Measurements from ENCODE around the gene DCLRE1C. TPM values are rescaled to one million over a fixed set of nuclear protein-coding genes. Genes with fewer than 3 reads are reported as not detected.

Gene DCLRE1C
- total RNA-seq, 1 donor from 2014 or later = 13.5 TPM

- H3K36me3 ChIP-seq = no peaks in the 10 kb centered on the region
- DNase-seq (ENCODE audit: extremely low spot score in 2 of 2) = no peak
- H3K27me3 ChIP-seq = no peaks in the 10 kb centered on the region
- intact Hi-C loops (cut with DNase I) = loop anchor here (10.0 kb wide), 1 partner anchor 136 kb away; the partner anchor contains the start of gene RPP38
- H3K27ac ChIP-seq = peak overlapping the region; percentile 91
- TF ChIP-seq POLR2AphosphoS5 (IDR thresholded peaks at IDR 0.05; ENCODE audit: insufficient read depth in 1 of 2, low read depth in 1 of 2) (no peak), POLR2A (IDR thresholded peaks at IDR 0.05) (no peak), CTCF (IDR thresholded peaks at IDR 0.05) (no peak)
- no peaks in the 10 kb centered on the region for H3K9me3 ChIP-seq
- H3K4me1 ChIP-seq = no peaks in the 10 kb centered on the region
- H3K4me3 ChIP-seq = peak overlapping the region; percentile 65 to 76
Measured at GRCh38 chr10:14958872-14959220, 5.0 kb upstream of the DCLRE1C start.

DNA sequence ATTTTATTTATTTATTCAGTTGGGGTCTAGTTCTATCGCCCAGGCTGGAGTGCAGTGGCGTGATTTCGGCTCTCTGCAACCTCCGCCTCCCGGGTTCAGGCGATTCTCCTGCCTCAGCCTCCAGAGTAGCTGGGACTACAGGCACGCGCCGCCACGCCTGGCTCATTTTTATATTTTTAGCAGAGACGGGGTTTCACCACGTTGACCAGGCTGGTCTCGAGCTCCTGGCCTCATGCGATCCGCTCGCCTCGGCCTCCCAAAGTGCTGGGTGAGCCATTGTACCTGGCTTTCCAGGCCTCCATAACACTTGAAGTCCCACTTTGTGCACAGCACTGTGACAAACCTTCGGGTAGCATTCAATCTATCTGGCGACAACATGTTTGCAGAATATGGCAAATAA lies 1.0 kb upstream of the DCLRE1C start:
- TF ChIP-seq CTCF (IDR thresholded peaks at IDR 0.05) (no peak), POLR2A (IDR thresholded peaks at IDR 0.05) (no peak), POLR2AphosphoS5 (IDR thresholded peaks at IDR 0.05; ENCODE audit: insufficient read depth in 1 of 2, low read depth in 1 of 2) (no peak)
- intact Hi-C loops (cut with DNase I) = loop anchor here (5.0 to 10.0 kb wide), 2 partner anchors 140 to 677 kb away; partner anchors contain the start of gene RPP38
- H3K27me3 ChIP-seq = no peaks in the 10 kb centered on the region
- no peak for DNase-seq (ENCODE audit: extremely low spot score in 2 of 2)
- peaks cover 19% of the 10 kb centered on the region for H3K4me1 ChIP-seq
- H3K27ac ChIP-seq = no peak overlapping the region
- H3K9me3 ChIP-seq = no peaks in the 10 kb centered on the region
- H3K36me3 ChIP-seq = no peaks in the 10 kb centered on the region
- H3K4me3 ChIP-seq = no peak overlapping the region

DNA sequence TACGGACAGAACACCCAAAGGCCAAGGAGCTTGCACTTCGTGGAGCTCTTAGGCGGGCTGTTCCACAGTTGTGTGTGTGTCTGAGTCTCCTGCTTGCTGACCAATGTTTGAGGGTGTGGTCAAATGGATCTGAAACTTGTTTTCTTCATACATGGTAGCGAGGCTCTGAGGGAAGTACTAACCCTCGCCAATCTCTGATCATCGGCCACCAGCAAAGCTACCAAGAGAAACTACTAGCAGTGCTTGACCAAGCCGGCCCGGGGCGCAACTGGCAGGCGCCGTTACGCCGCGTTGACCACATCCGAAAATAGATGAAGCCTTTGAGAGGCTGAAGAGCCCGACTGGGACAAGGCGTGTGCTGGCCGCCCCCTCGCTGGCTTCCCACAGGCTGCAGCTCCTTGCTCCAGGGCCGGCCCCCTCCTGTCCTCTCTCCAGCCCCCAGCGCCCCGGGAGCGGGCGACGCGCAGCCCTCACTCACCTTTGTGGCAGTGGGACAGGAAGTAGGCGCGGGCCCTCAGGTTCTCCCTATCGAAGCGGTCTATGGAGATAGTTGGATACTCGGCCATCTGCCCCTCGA lies 384 bp downstream of the DCLRE1C start:
- peaks cover 19% of the 10 kb centered on the region for H3K4me1 ChIP-seq
- DNase-seq (ENCODE audit: extremely low spot score in 2 of 2) = no peak
- H3K27ac ChIP-seq = peak overlapping the region; percentile 88
- H3K36me3 ChIP-seq = peaks cover 0 to 6% of the 10 kb centered on the region in 2 donors
- H3K4me3 ChIP-seq = peak overlapping the region; percentile 61 to 96
- TF ChIP-seq POLR2A (IDR thresholded peaks at IDR 0.05) (no peak), POLR2AphosphoS5 (IDR thresholded peaks at IDR 0.05; ENCODE audit: insufficient read depth in 1 of 2, low read depth in 1 of 2) (no peak), CTCF (IDR thresholded peaks at IDR 0.05) (no peak)
- intact Hi-C loops (cut with DNase I) = loop anchor here (5.0 to 10.0 kb wide), 2 partner anchors 141 to 679 kb away; partner anchors contain the start of gene RPP38
- no peaks in the 10 kb centered on the region for H3K9me3 ChIP-seq
- H3K27me3 ChIP-seq = no peaks in the 10 kb centered on the region

GRCh38 chr10:14952851-14953423 lies 959 bp downstream of the DCLRE1C start:
- Histone ChIP-seq H3K9me3 (no peaks in the 10 kb centered on the region), H3K27ac (peak overlapping the region; percentile 88), H3K4me3 (peak overlapping the region; percentile 61 to 96), H3K4me1 (peaks cover 19% of the 10 kb centered on the region), H3K27me3 (no peaks in the 10 kb centered on the region), H3K36me3 (peaks cover 0 to 11% of the 10 kb centered on the region in 2 donors)
- TF ChIP-seq CTCF (IDR thresholded peaks at IDR 0.05) (no peak), POLR2AphosphoS5 (IDR thresholded peaks at IDR 0.05; ENCODE audit: insufficient read depth in 1 of 2, low read depth in 1 of 2) (no peak), POLR2A (IDR thresholded peaks at IDR 0.05) (no peak)
- intact Hi-C loops (cut with DNase I) = loop anchor here (5.0 to 10.0 kb wide), 2 partner anchors 142 to 679 kb away; partner anchors contain the start of gene RPP38
- DNase-seq (ENCODE audit: extremely low spot score in 2 of 2) = no peak

DNA sequence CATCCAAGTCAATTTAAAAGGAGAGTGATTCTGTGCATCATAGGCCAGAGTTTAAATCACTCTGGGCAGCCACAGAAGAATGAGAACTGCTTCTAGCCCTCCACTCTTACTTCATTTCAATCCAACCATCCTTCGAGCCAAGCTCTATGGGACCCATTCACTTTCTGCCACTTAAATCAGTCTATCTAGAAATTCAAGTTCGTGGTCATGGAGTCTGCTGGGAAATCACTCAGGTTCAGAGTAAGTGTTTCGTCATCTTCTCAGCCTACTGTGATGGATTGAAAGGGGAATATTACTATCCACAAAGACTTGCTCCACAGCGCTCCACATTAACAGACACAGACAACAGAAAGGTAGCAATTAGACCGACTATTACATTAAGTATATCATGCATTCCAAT lies 4.6 kb downstream of the DCLRE1C start:
- Histone ChIP-seq H3K27ac (no peak overlapping the region), H3K36me3 (peaks cover 0 to 32% of the 10 kb centered on the region in 2 donors)
- intact Hi-C loops (cut with DNase I) = no loop called here

More for the DNA sequence above, 4.6 kb downstream of the DCLRE1C start:
- no peak overlapping the region for H3K4me3 ChIP-seq
- H3K9me3 ChIP-seq = no peaks in the 10 kb centered on the region
- H3K27me3 ChIP-seq = no peaks in the 10 kb centered on the region
- H3K4me1 ChIP-seq = peaks cover 19% of the 10 kb centered on the region
- no peak for DNase-seq (ENCODE audit: extremely low spot score in 2 of 2)
- no peak for TF ChIP-seq POLR2A (IDR thresholded peaks at IDR 0.05)
- TF ChIP-seq CTCF (IDR thresholded peaks at IDR 0.05) = no peak
- no peak for TF ChIP-seq POLR2AphosphoS5 (IDR thresholded peaks at IDR 0.05; ENCODE audit: insufficient read depth in 1 of 2, low read depth in 1 of 2)
